Naive thymus-derived CD4-positive, alpha-beta T cell (primary cell): ENCODE results near the gene GLG1. TPM values are rescaled to one million over a fixed set of nuclear protein-coding genes. Genes with fewer than 3 reads are reported as not detected.
A peak's percentile ranks its signal among the peaks of the same experiment; 100 is the strongest.

Source experiments
- ATAC-seq: fragments of 150-1000 bp; cut with Tn5 transposase; 2 replicates; pipeline ENCODE4 v1.10.0; 2021; ENCODE audit warnings: mild to moderate bottlenecking, moderate library complexity
- CTCF ChIA-PET: fragments of 350-600 bp; sonication (Branson Sonifier 250); formaldehyde crosslinking; loops from one replicate; lab custom pipeline; 2021; ENCODE audit warnings: antibody characterized with exemption; lab: Charles Lee
- POLR2A ChIA-PET: fragments of 350-600 bp; sonication (Branson Sonifier 250); formaldehyde crosslinking; loops from one replicate; lab custom pipeline; 2021; ENCODE audit warnings: antibody characterized with exemption, inconsistent platforms; lab: Charles Lee
- DNase-seq, 9 donors: peaks; one replicate each; pipeline versions ENCODE4 v3.0.0 to v3.0.0-alpha.2; 2020 to 2022; ENCODE audit warnings: mixed read lengths in 1 of 9
- H3K27ac ChIP-seq: one replicate; pipeline ENCODE4 v1.7.0; 2013; ENCODE audit warnings: mild to moderate bottlenecking, low read depth, low read length, moderate library complexity
- H3K27me3 ChIP-seq, 2 donors: one replicate each; pipeline ENCODE4 v1.7.0; 2013; ENCODE audit warnings: low read length in 2 of 2, mild to moderate bottlenecking in 2 of 2, moderate library complexity in 2 of 2; ENCODE audit not compliant: control insufficient read depth in 2 of 2, insufficient read depth in 2 of 2
- H3K36me3 ChIP-seq, 3 experiments: 1 replicate in 2 of 3; 2 replicates in 1 of 3; pipeline ENCODE4 v1.7.0; 2013; ENCODE audit warnings: low read length in 3 of 3, mild to moderate bottlenecking in 3 of 3, moderate library complexity in 1 of 3; ENCODE audit not compliant: insufficient read depth in 3 of 3, control insufficient read depth in 2 of 3
- H3K4me1 ChIP-seq, 2 donors: one replicate each; pipeline ENCODE4 v1.7.0; 2013; ENCODE audit warnings: low read length in 2 of 2, mild to moderate bottlenecking in 2 of 2, moderate library complexity in 1 of 2; ENCODE audit not compliant: control insufficient read depth in 2 of 2, insufficient read depth in 2 of 2
- H3K4me3 ChIP-seq: 2 replicates; pipeline ENCODE4 v1.7.0; 2013; ENCODE audit warnings: mild to moderate bottlenecking, low read length
- H3K9me3 ChIP-seq, 3 experiments: 1 replicate in 2 of 3; 2 replicates in 1 of 3; pipeline ENCODE4 v1.7.0; 2013; ENCODE audit warnings: low read length in 3 of 3; ENCODE audit not compliant: control insufficient read depth in 2 of 3
- H3K27ac Mint-ChIP-seq, 9 donors: one replicate each; pipeline ENCODE4 v1.8.0; 2020 to 2022; ENCODE audit warnings: mixed read lengths in 9 of 9, mild to moderate bottlenecking in 8 of 9, moderate library complexity in 5 of 9, inconsistent platforms in 2 of 9
- H3K27me3 Mint-ChIP-seq, 5 donors: one replicate each; pipeline ENCODE4 v1.8.0; 2021 to 2022; ENCODE audit warnings: mixed read lengths in 5 of 5, mild to moderate bottlenecking in 1 of 5
- H3K36me3 Mint-ChIP-seq, 5 donors: one replicate each; pipeline ENCODE4 v1.8.0; 2020 to 2022; ENCODE audit warnings: mixed read lengths in 5 of 5, mild to moderate bottlenecking in 3 of 5, inconsistent platforms in 1 of 5
- H3K4me1 Mint-ChIP-seq, 7 donors: one replicate each; pipeline ENCODE4 v1.8.0; 2020 to 2022; ENCODE audit warnings: mixed read lengths in 7 of 7, mild to moderate bottlenecking in 3 of 7, inconsistent platforms in 1 of 7
- H3K4me3 Mint-ChIP-seq, 10 donors: one replicate each; pipeline ENCODE4 v1.8.0; 2020 to 2022; ENCODE audit warnings: mild to moderate bottlenecking in 10 of 10, mixed read lengths in 10 of 10, moderate library complexity in 6 of 10, inconsistent platforms in 2 of 10
- H3K9me3 Mint-ChIP-seq, 11 donors: one replicate each; pipeline ENCODE4 v1.8.0; 2020 to 2022; ENCODE audit warnings: mixed read lengths in 11 of 11, mild to moderate bottlenecking in 4 of 11, inconsistent platforms in 1 of 11, moderate library complexity in 1 of 11
- intact Hi-C, 2 donors: fragments of 100-400 bp; cut with micrococcal nuclease; formaldehyde crosslinking; loops; one replicate each; pipeline ENCODE4 v1.15.1; 2023
- polyA plus RNA-seq, 2 donors: library from polyadenylated mRNA; unstranded; fragments of 300-500 nt; fragmentation: Illumina TruSeq; gene quantifications; one replicate each; pipeline ENCODE4 v1.2.3, GENCODE V29; 2021
- total RNA-seq, 6 experiments: library from RNA in 5 of 6; stranded (reverse) in 5 of 6; gene quantifications; 1 replicate in 5 of 6; 2 replicates in 1 of 6; pipeline ENCODE4 v1.2.3 and lab custom pipeline; 2021 to 2026

The GLG1 gene
- total and polyA plus RNA-seq, 7 experiments from 2014 or later = 125 to 285 (median 188) TPM

GRCh38 chr16:74627506-74628220, 20.7 kb upstream of the GLG1 start:
- Mint-ChIP-seq H3K27me3 (no peaks in the 10 kb centered on the region), H3K4me3 (no peak overlapping the region), H3K36me3 (peaks cover 11 to 69% (median 28%) of the 10 kb centered on the region in 5 donors), H3K4me1 (peaks cover 5 to 29% (median 6%) of the 10 kb centered on the region in 7 donors), H3K27ac (peak overlapping the region in 6 of 9 donors; percentile 9 to 76 (median 38)), H3K9me3 (no peaks in the 10 kb centered on the region)
- ChIA-PET POLR2A (interaction anchor here (0.6 to 1.0 kb wide), 2 partner anchors 62 to 145 kb away, joined by 3 read pairs; no protein-coding TSS in a partner anchor), CTCF (no interaction called here)
- no peaks in the 10 kb centered on the region for H3K27me3 ChIP-seq
- no peak overlapping the region for H3K4me3 ChIP-seq
- peaks cover 29 to 94% (median 33%) of the 10 kb centered on the region in 3 experiments for H3K36me3 ChIP-seq
- no peak for ATAC-seq
- no peaks in the 10 kb centered on the region for H3K9me3 ChIP-seq
- peak overlapping the region; percentile 2 for H3K27ac ChIP-seq
- DNase-seq = no peak
- no peaks in the 10 kb centered on the region for H3K4me1 ChIP-seq
- intact Hi-C loops = no loop called here

DNA sequence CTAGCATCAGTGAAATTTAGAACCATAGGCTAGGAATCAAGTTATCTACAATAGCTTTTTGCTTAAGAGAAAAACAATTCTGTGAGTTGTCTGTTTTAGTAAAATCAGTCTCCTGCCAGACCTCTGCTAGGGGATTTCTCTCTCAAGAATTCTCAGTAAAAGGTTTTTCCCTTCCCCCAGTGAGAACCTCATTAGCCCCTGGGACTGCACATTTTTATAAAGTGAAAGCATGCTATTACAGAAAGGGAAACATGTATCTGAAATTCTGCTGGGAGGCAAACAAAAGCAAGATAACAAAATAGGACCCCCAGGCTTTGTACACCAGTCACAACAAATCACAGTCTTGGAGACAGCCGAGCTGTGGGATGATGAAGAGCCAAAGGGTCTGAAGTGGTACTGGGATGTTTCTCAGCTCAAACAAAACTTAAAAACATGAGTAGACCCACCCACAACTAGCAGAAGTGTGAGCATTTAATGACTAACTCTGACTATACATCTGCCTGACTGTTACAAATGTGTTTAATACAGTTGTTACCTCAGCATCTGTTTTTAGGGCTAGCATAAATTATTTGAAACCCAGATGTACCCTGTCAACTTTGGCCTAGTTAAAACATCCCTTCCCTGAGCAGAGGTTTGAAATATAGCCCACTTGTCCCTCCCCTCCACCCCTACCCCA, 20.0 kb upstream of the GLG1 start:
- Mint-ChIP-seq H3K4me3 (no peak overlapping the region), H3K4me1 (peaks cover 5 to 29% (median 6%) of the 10 kb centered on the region in 7 donors), H3K27me3 (no peaks in the 10 kb centered on the region), H3K27ac (peak overlapping the region in 4 of 9 donors; percentile 20 to 54 (median 42)), H3K9me3 (no peaks in the 10 kb centered on the region), H3K36me3 (peaks cover 11 to 66% (median 28%) of the 10 kb centered on the region in 5 donors)
- ATAC-seq (no peak), DNase-seq (no peak)
- no peaks in the 10 kb centered on the region for H3K4me1 ChIP-seq
- ChIA-PET POLR2A (interaction anchor here (1.0 kb wide), 1 partner anchor 144 kb away, joined by 3 read pairs; no protein-coding TSS in a partner anchor), CTCF (no interaction called here)
- peaks cover 21 to 94% (median 36%) of the 10 kb centered on the region in 3 experiments for H3K36me3 ChIP-seq
- H3K4me3 ChIP-seq = no peak overlapping the region
- intact Hi-C loops = no loop called here
- H3K27ac ChIP-seq = peak overlapping the region; percentile 2
- no peaks in the 10 kb centered on the region for H3K27me3 ChIP-seq
- H3K9me3 ChIP-seq = no peaks in the 10 kb centered on the region

DNA sequence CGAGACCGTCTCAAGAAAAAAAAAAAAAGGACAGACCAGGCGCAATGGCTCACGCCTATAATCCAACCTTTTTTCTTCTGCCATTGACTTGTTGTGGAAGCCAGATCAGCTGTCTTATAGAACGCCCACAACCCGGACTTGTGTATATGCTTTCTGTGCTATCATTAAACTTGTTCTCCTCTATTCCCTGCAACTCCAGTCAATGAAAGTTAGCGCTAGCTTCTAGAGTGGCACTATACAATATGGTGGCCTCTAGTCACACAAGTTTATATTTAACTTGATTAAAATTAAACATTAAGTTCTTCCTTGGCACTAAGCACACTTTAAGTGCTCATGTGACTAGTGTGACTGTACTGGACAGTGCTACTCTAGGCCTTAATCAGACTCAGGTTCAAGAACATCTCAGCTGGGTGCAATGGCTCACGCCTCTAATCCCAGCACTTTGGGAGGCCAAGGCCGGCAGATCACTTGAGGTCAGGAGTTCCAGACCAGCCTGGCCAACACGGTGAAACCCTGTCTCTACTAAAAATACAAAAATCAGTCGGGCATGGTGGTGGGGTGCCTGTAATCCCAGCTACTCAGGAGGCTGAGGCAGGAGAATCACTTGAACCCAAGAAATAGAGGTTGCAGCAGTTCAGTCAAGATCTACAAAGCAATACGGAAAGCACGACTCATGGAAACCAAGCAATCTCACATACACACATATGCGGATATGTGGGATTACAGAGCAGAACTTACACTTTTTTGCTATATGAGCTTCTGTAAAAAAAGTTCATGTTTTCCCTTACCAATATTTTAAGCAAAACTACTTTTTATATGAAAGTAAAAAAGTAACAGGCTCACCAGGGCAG, 18.8 kb upstream of the GLG1 start:
- Histone ChIP-seq H3K4me1 (no peaks in the 10 kb centered on the region), H3K27ac (no peak overlapping the region), H3K9me3 (no peaks in the 10 kb centered on the region), H3K27me3 (no peaks in the 10 kb centered on the region), H3K36me3 (peaks cover 21 to 85% (median 36%) of the 10 kb centered on the region in 3 experiments), H3K4me3 (no peak overlapping the region)
- Mint-ChIP-seq H3K27ac (peak overlapping the region in 1 of 9 donors; percentile 21), H3K4me1 (peaks cover 5 to 29% (median 9%) of the 10 kb centered on the region in 7 donors), H3K27me3 (no peaks in the 10 kb centered on the region), H3K4me3 (no peak overlapping the region), H3K36me3 (peaks cover 11 to 69% (median 32%) of the 10 kb centered on the region in 5 donors), H3K9me3 (no peaks in the 10 kb centered on the region)
- intact Hi-C loops = no loop called here
- ATAC-seq (no peak), DNase-seq (no peak)
- POLR2A ChIA-PET = interaction anchor here (0.6 kb wide), 2 partner anchors 14 to 16 kb away, joined by 3 read pairs; no protein-coding TSS in a partner anchor
- CTCF ChIA-PET = interaction anchor here (0.6 to 2.0 kb wide), 4 partner anchors 20 to 150 kb away, joined by 3 to 8 read pairs (median 4); no protein-coding TSS in a partner anchor

GRCh38 chr16:74623839-74624235, 16.9 kb upstream of the GLG1 start:
- Mint-ChIP-seq H3K27me3 (no peaks in the 10 kb centered on the region), H3K36me3 (peaks cover 14 to 56% (median 27%) of the 10 kb centered on the region in 5 donors), H3K27ac (no peak overlapping the region), H3K4me3 (no peak overlapping the region), H3K9me3 (no peaks in the 10 kb centered on the region), H3K4me1 (peaks cover 5 to 23% (median 9%) of the 10 kb centered on the region in 7 donors)
- ChIA-PET POLR2A (no interaction called here), CTCF (interaction anchor here (0.7 to 1.7 kb wide), 3 partner anchors 50 to 170 kb away, joined by 3 to 8 read pairs (median 4); no protein-coding TSS in a partner anchor)
- H3K9me3 ChIP-seq = no peaks in the 10 kb centered on the region
- no peak for ATAC-seq
- no peaks in the 10 kb centered on the region for H3K4me1 ChIP-seq
- intact Hi-C loops = loop anchor here in 1 of 2 donors (1.0 to 2.0 kb wide), 3 partner anchors 17 to 123 kb away; partner anchors contain the start of gene GLG1
- no peak overlapping the region for H3K4me3 ChIP-seq
- H3K27me3 ChIP-seq = no peaks in the 10 kb centered on the region
- no peak overlapping the region for H3K27ac ChIP-seq
- peaks cover 17 to 71% (median 23%) of the 10 kb centered on the region in 3 experiments for H3K36me3 ChIP-seq
- DNase-seq = no peak

GRCh38 chr16:74623214-74623838, 16.4 kb upstream of the GLG1 start:
- peak in 6 of 9 donors; percentile 29 to 59 (median 53) for DNase-seq
- Mint-ChIP-seq H3K9me3 (no peaks in the 10 kb centered on the region), H3K27ac (peak overlapping the region in 5 of 9 donors; percentile 20 to 78 (median 49)), H3K4me3 (no peak overlapping the region), H3K4me1 (peaks cover 5 to 18% (median 9%) of the 10 kb centered on the region in 7 donors), H3K36me3 (peaks cover 14 to 53% (median 23%) of the 10 kb centered on the region in 5 donors), H3K27me3 (no peaks in the 10 kb centered on the region)
- ChIA-PET CTCF (interaction anchor here (0.6 to 1.7 kb wide), 16 partner anchors 15 to 174 kb away, joined by 3 to 7 read pairs (median 4); no protein-coding TSS in a partner anchor), POLR2A (interaction anchor here (0.6 to 1.4 kb wide), 5 partner anchors 15 to 22 kb away, joined by 3 to 6 read pairs (median 4); partner anchors contain the start of gene GLG1)
- Histone ChIP-seq H3K36me3 (peaks cover 15 to 65% (median 23%) of the 10 kb centered on the region in 3 experiments), H3K9me3 (no peaks in the 10 kb centered on the region), H3K27ac (no peak overlapping the region), H3K4me3 (no peak overlapping the region), H3K27me3 (no peaks in the 10 kb centered on the region), H3K4me1 (no peaks in the 10 kb centered on the region)
- peak; percentile 78 for ATAC-seq
- intact Hi-C loops = loop anchor here in 1 of 2 donors (1.0 to 2.0 kb wide), 3 partner anchors 16 to 123 kb away; partner anchors contain the start of gene GLG1
